Body of pancreas (tissue), 4 donors: ENCODE data around the gene APRT.

Source experiments
- POLR2A ChIP-seq, 3 donors: fragments of 450-650 bp; IDR thresholded peaks; one replicate each; pipeline ENCODE4 v1.6.1; 2016; ENCODE audit warnings: antibody characterized with exemption in 3 of 3, mild to moderate bottlenecking in 2 of 3
- TF ChIP-seq, protein P1 (sequence below), 7 experiments: fragments of 450-650 bp in 4 of 7; fragments of 200-600 bp in 3 of 7; sonication (generic) in 3 of 7; IDR thresholded peaks; one replicate each; pipeline ENCODE4 v1.5.1; 2016 to 2019; ENCODE audit warnings: antibody characterized with exemption in 7 of 7

DNA sequence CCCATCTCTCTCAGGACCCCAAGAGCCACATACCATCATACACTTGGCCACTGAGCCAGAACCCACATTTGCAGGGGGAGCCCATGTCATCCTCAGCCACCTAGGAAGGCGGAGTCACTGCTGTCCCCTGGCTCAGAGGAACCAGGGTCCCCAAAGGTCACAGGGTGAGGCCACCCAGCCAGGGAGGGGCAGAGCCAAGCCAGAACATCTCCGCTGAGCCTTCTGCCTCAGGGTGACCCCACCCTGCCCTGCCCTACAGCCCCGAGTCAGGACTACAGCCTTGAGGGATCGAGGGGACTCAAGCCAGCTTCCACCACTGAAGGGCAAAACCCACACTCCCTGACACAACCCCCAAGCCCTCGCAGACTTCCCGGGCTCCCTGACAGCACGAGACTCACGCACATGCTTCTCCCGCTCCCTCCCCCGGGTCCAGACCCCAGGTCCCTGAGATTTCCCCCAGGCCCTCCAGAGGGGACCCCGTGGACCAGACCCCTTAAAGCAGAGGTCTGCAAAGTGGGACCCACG, 44.1 kb downstream of the APRT start:
- TF ChIP-seq, protein P1, sequence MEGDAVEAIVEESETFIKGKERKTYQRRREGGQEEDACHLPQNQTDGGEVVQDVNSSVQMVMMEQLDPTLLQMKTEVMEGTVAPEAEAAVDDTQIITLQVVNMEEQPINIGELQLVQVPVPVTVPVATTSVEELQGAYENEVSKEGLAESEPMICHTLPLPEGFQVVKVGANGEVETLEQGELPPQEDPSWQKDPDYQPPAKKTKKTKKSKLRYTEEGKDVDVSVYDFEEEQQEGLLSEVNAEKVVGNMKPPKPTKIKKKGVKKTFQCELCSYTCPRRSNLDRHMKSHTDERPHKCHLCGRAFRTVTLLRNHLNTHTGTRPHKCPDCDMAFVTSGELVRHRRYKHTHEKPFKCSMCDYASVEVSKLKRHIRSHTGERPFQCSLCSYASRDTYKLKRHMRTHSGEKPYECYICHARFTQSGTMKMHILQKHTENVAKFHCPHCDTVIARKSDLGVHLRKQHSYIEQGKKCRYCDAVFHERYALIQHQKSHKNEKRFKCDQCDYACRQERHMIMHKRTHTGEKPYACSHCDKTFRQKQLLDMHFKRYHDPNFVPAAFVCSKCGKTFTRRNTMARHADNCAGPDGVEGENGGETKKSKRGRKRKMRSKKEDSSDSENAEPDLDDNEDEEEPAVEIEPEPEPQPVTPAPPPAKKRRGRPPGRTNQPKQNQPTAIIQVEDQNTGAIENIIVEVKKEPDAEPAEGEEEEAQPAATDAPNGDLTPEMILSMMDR (IDR thresholded peaks at IDR 0.05), result no peak
- no peak for TF ChIP-seq POLR2A (IDR thresholded peaks at IDR 0.05)
